Keratinocyte (primary cell): ENCODE data around the gene TM9SF1. TPM values are rescaled to one million over a fixed set of nuclear protein-coding genes. Genes with fewer than 3 reads are reported as not detected.

Experiments used
- DNase-seq: peaks from one replicate; pipeline ENCODE4 v3.0.0-alpha.2; 2011; ENCODE audit warnings: low read depth, missing footprints, low spot score
- FAIRE-seq: peaks from 2 replicates; lab custom pipeline; 2011; peaks lifted over from hg19 to GRCh38; lab: Jason Lieb, UNC
- H2AFZ ChIP-seq: 2 replicates; pipeline ENCODE4 v1.6.0; 2012; ENCODE audit warnings: low read length, control low read depth, inconsistent platforms; ENCODE audit not compliant: control insufficient read depth
- H3K27ac ChIP-seq: 2 replicates; pipeline ENCODE4 v1.5.1; 2011; ENCODE audit warnings: low read length; ENCODE audit not compliant: control insufficient read depth, insufficient read depth
- H3K27me3 ChIP-seq: 3 replicates; pipeline ENCODE4 v1.6.0; 2011; ENCODE audit warnings: low read length; ENCODE audit not compliant: control insufficient read depth, insufficient read depth; ENCODE audit errors: extremely low read depth
- H3K36me3 ChIP-seq, 2 experiments: 2 replicates in 1 of 2; 3 replicates in 1 of 2; pipeline ENCODE4 v1.5.1; 2011; ENCODE audit warnings: low read length in 2 of 2, mild to moderate bottlenecking in 1 of 2; ENCODE audit not compliant: control insufficient read depth in 2 of 2, insufficient read depth in 2 of 2; ENCODE audit errors: extremely low read depth in 1 of 2
- H3K4me1 ChIP-seq: 3 replicates; pipeline ENCODE4 v1.5.1; 2011; ENCODE audit warnings: low read length; ENCODE audit not compliant: control insufficient read depth, insufficient read depth; ENCODE audit errors: extremely low read depth
- H3K4me2 ChIP-seq: 3 replicates; pipeline ENCODE4 v1.6.0; 2011; ENCODE audit warnings: low read depth, low read length; ENCODE audit not compliant: control insufficient read depth, insufficient read depth; ENCODE audit errors: extremely low read depth
- H3K4me3 ChIP-seq, 3 experiments: fragments of 200-600 bp in 1 of 3; sonication (generic) in 1 of 3; 2 replicates in 2 of 3; 3 replicates in 1 of 3; pipeline ENCODE4 v1.5.1; 2011 to 2016; ENCODE audit warnings: low read length in 3 of 3, mild to moderate bottlenecking in 3 of 3, control low read depth in 2 of 3, inconsistent platforms in 1 of 3, low read depth in 1 of 3, mixed read lengths in 1 of 3, mixed run types in 1 of 3, moderate library complexity in 1 of 3; ENCODE audit not compliant: control insufficient read depth in 2 of 3, insufficient read depth in 2 of 3; ENCODE audit errors: extremely low read depth in 1 of 3
- H3K79me2 ChIP-seq: 2 replicates; pipeline ENCODE4 v1.6.0; 2012; ENCODE audit warnings: low read length; ENCODE audit not compliant: control insufficient read depth, insufficient read depth
- H3K9ac ChIP-seq: 3 replicates; pipeline ENCODE4 v1.6.0; 2011; ENCODE audit warnings: low read length; ENCODE audit not compliant: control insufficient read depth, insufficient read depth; ENCODE audit errors: extremely low read depth
- H3K9me1 ChIP-seq: 3 replicates; pipeline ENCODE4 v1.6.0; 2011; ENCODE audit warnings: low read length; ENCODE audit not compliant: control insufficient read depth, insufficient read depth; ENCODE audit errors: extremely low read depth
- H3K9me3 ChIP-seq: 2 replicates; pipeline ENCODE4 v1.5.1; 2012; ENCODE audit warnings: low read depth, low read length; ENCODE audit not compliant: control insufficient read depth
- H4K20me1 ChIP-seq: 3 replicates; pipeline ENCODE4 v1.6.0; 2011; ENCODE audit warnings: low read length; ENCODE audit not compliant: control insufficient read depth, insufficient read depth; ENCODE audit errors: extremely low read depth
- CTCF ChIP-seq, 3 experiments: IDR thresholded peaks in 1 of 3; conservative IDR thresholded peaks in 1 of 3; optimal IDR thresholded peaks in 1 of 3; 2 replicates in 2 of 3; 3 replicates in 1 of 3; pipeline versions ENCODE3 to v1.5.1; 2011; ENCODE audit warnings: low read length in 3 of 3, mild to moderate bottlenecking in 3 of 3, moderate library complexity in 2 of 3, control low read depth in 1 of 3, inconsistent platforms in 1 of 3; ENCODE audit not compliant: insufficient read depth in 2 of 3; ENCODE audit errors: extremely low read depth in 1 of 3
- EZH2 ChIP-seq: IDR thresholded peaks from one replicate; pipeline ENCODE4 v1.6.1; 2012; ENCODE audit warnings: inconsistent platforms, mild to moderate bottlenecking, low read length, moderate library complexity
- dilution Hi-C: fragments of 300-500 bp; cut with MboI; formaldehyde crosslinking; loops from one replicate; pipeline ENCODE4 v1.7.0; 2020; ENCODE audit warnings: low sequenced_read_pairs; ENCODE audit not compliant: extremely low pct_ligation_motif_present
- polyA plus RNA-seq, 5 experiments: library from polyadenylated mRNA; depleted of rRNA in 3 of 5; stranded (reverse) in 3 of 5; stranded (forward) in 1 of 5; unstranded in 1 of 5; fragments of >200 nt; gene quantifications; 1 replicate in 1 of 5; 2 replicates in 3 of 5; 3 replicates in 1 of 5; pipeline versions ENCODE4 v1.2.1 to v1.2.3, GENCODE V29; 2011 to 2012; ENCODE audit warnings: missing spikeins in 2 of 5, low read depth in 1 of 5, low replicate concordance in 1 of 5

Gene TM9SF1
- polyA plus RNA-seq, 1 donor (not counting 4 experiments of a cell fraction or from before 2014, with no cell fraction given) = 19.2 TPM

GRCh38 chr14:24233538-24233866 is 38.3 kb upstream of the TM9SF1 start:
- FAIRE-seq = no peak
- Histone ChIP-seq H3K79me2 (peaks cover 56% of the 10 kb centered on the region), H3K4me3 (peak overlapping the region; percentile 70 to 83 (median 82)), H3K4me1 (peaks cover 37% of the 10 kb centered on the region), H3K27me3 (no peaks in the 10 kb centered on the region), H4K20me1 (no peaks in the 10 kb centered on the region), H3K4me2 (peak overlapping the region; percentile 98), H3K9me1 (no peaks in the 10 kb centered on the region), H3K27ac (peak overlapping the region; percentile 97), H3K36me3 (peaks cover 15 to 39% of the 10 kb centered on the region in 2 experiments), H3K9ac (peak overlapping the region; percentile 94), H2AFZ (no peak overlapping the region), H3K9me3 (no peaks in the 10 kb centered on the region)
- TF ChIP-seq CTCF (optimal IDR thresholded peaks at IDR 0.05 in 1 of 3, IDR thresholded peaks at IDR 0.05 in 1 of 3, conservative IDR thresholded peaks at IDR 0.05 in 1 of 3; ENCODE audit: extremely low read depth in 1 of 3, insufficient read depth in 2 of 3, low read length in 3 of 3) (no peak), EZH2 (no peak)
- dilution Hi-C loops = no loop called here
- DNase-seq = no peak

- Histone ChIP-seq H3K79me2 (peaks cover 62% of the 10 kb centered on the region), H3K4me3 (peak within 1 kb of the TSS; percentile 70 to 83 (median 82)), H4K20me1 (no peaks in the 10 kb centered on the region), H3K36me3 (peaks cover 16 to 33% of the 10 kb centered on the region in 2 experiments), H2AFZ (peak within 1 kb of the TSS; percentile 96), H3K9me1 (no peaks in the 10 kb centered on the region), H3K9ac (peak within 1 kb of the TSS; percentile 94), H3K4me2 (peak within 1 kb of the TSS; percentile 98), H3K9me3 (no peaks in the 10 kb centered on the region), H3K27me3 (no peaks in the 10 kb centered on the region), H3K27ac (peak within 1 kb of the TSS; percentile 97), H3K4me1 (peaks cover 30% of the 10 kb centered on the region)
- dilution Hi-C loops = no loop called here
- FAIRE-seq (no peak), DNase-seq (no peak)
- TF ChIP-seq EZH2 = no peak
- TF ChIP-seq CTCF (optimal IDR thresholded peaks at IDR 0.05 in 1 of 3, IDR thresholded peaks at IDR 0.05 in 1 of 3, conservative IDR thresholded peaks at IDR 0.05 in 1 of 3; ENCODE audit: extremely low read depth in 1 of 3, insufficient read depth in 2 of 3, low read length in 3 of 3) = no peak
These were observed 37.6 kb upstream of the TM9SF1 start, which contains the start of gene GMPR2 for GRCh38 chr14:24232645-24233537. TSS of gene GMPR2 (plus strand) at chr14:24232929. CDS start at chr14:24233254, 325 bp downstream.
